Measurements from ENCODE around the gene PI4K2B.
"Not testable (repeated sequence)": the region's sequence is repeated elsewhere in the genome, so short reads cannot be mapped to it uniquely, and the experiment has no call there.

Gene PI4K2B

DNA sequence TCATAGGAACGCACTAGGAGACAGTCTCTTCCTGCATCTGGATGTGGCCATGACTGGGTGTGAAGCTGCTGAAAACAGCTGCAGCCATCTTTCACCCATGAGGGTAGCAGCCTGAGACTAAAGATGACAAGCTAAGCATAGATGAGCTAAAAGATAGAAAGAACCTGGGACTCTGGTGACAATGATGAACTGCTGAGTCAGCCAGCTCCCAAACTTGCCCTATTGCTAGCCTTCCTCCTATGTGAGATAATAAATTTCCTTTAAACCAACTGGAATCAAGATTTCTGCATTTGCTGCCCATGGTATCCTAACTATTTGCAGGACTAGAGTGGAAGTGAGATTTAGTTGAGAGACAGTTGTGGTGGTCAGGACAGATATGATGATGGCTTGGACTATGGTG is 21.0 kb upstream of the PI4K2B start:
- no peak for TF ChIP-seq EZH2phosphoT487 (IDR thresholded peaks at IDR 0.05; ENCODE audit: borderline replicate concordance, low read length)
- TF ChIP-seq, protein P1, sequence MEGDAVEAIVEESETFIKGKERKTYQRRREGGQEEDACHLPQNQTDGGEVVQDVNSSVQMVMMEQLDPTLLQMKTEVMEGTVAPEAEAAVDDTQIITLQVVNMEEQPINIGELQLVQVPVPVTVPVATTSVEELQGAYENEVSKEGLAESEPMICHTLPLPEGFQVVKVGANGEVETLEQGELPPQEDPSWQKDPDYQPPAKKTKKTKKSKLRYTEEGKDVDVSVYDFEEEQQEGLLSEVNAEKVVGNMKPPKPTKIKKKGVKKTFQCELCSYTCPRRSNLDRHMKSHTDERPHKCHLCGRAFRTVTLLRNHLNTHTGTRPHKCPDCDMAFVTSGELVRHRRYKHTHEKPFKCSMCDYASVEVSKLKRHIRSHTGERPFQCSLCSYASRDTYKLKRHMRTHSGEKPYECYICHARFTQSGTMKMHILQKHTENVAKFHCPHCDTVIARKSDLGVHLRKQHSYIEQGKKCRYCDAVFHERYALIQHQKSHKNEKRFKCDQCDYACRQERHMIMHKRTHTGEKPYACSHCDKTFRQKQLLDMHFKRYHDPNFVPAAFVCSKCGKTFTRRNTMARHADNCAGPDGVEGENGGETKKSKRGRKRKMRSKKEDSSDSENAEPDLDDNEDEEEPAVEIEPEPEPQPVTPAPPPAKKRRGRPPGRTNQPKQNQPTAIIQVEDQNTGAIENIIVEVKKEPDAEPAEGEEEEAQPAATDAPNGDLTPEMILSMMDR (IDR thresholded peaks at IDR 0.05; ENCODE audit: low read depth, low read length, poor library complexity, severe bottlenecking) = no peak

DNA sequence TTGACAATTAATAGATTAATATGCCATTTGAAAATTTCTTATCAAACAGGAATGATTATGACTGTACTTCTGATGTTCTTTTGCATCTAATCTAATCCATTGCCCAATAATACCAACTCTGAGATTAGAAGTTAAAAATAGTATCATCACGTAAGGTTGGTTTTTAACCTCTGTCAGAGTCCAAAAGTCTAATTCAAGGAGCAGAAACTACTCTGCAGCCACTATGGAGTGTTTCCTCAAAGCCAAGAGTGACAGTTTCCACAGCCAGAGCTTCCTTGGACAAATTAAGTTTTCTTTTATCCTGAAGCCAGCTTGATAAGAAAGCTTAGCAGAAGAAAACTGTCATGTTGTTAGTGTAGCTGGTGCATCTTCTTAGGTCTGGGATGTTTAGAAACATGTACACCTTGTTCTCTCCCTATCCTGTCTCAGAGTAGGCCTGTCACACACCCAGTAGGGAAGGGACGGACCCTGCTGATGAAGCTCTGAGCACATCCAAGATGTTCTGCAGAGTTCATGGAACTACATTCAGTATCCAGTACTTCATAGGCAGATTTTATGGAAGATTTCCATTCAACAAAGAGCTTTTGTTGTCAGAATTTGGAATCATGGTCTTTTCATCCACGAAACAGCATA is 20.4 kb upstream of the PI4K2B start:
- no peaks in the 10 kb centered on the region for H3F3A ChIP-seq (ENCODE audit: control insufficient read depth, insufficient read depth)
- no peak overlapping the region for H3K27ac ChIP-seq (ENCODE audit: low read depth, low read length)
- TF ChIP-seq, protein P1 (IDR thresholded peaks at IDR 0.05; ENCODE audit: low read depth, low read length, poor library complexity, severe bottlenecking) = no peak
- TF ChIP-seq EZH2phosphoT487 (IDR thresholded peaks at IDR 0.05; ENCODE audit: borderline replicate concordance, low read length) = no peak

More for the DNA sequence above, 21.0 kb upstream of the PI4K2B start:
- H3K9me3 ChIP-seq (ENCODE audit: control insufficient read depth, insufficient read depth, low read length) = no peaks in the 10 kb centered on the region
- H3K9me2 ChIP-seq (replicated peaks; ENCODE audit: control insufficient read depth, low read length) = no peaks in the 10 kb centered on the region
- no peaks in the 10 kb centered on the region for H3K4me1 ChIP-seq (ENCODE audit: control insufficient read depth, low read length)
- H3K27me3 ChIP-seq (ENCODE audit: control insufficient read depth, low read length) = no peaks in the 10 kb centered on the region
- no peaks in the 10 kb centered on the region for H4K20me1 ChIP-seq (ENCODE audit: control insufficient read depth, insufficient read depth, low read depth, low read length)
- H3K27ac ChIP-seq (ENCODE audit: low read depth, low read length) = no peak overlapping the region
- H3K4me2 ChIP-seq (ENCODE audit: low read length) = no peak overlapping the region
- no peaks in the 10 kb centered on the region for H3K79me2 ChIP-seq (ENCODE audit: control insufficient read depth, low read length)
- H3F3A ChIP-seq (ENCODE audit: control insufficient read depth, insufficient read depth) = no peaks in the 10 kb centered on the region
- H3K4me3 ChIP-seq (ENCODE audit: low read length) = no peak overlapping the region
- H3K36me3 ChIP-seq (ENCODE audit: control insufficient read depth, low read length) = no peaks in the 10 kb centered on the region

DNA sequence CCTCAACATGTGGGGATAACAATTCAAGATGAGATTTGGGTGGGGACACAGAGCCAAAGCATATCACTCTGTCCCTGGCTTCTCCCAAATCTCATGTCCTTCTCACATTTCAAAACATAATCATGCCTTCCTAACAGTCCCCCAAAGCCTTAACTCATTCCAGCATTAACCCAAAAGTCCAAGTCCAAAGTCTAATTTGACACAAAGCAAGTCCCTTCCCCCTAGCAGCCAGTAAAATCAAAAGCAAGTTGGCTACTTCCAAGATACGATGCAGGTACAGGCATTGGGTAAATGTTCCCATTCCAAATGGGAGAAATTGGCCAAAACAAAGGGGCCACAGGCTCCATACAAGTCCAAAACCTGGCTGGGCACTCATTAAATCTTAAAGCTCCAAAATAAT is 19.1 kb upstream of the PI4K2B start:
- not testable (repeated sequence) for H3F3A ChIP-seq (ENCODE audit: control insufficient read depth, insufficient read depth); H3K9me3 ChIP-seq (ENCODE audit: control insufficient read depth, insufficient read depth, low read length); H3K27me3 ChIP-seq (ENCODE audit: control insufficient read depth, low read length); H3K27ac ChIP-seq (ENCODE audit: low read depth, low read length); H4K20me1 ChIP-seq (ENCODE audit: control insufficient read depth, insufficient read depth, low read depth, low read length); H3K9me2 ChIP-seq (replicated peaks; ENCODE audit: control insufficient read depth, low read length); H3K79me2 ChIP-seq (ENCODE audit: control insufficient read depth, low read length); H3K4me1 ChIP-seq (ENCODE audit: control insufficient read depth, low read length); H3K36me3 ChIP-seq (ENCODE audit: control insufficient read depth, low read length); H3K4me3 ChIP-seq (ENCODE audit: low read length); H3K4me2 ChIP-seq (ENCODE audit: low read length)

More for the DNA sequence above, 20.4 kb upstream of the PI4K2B start:
- Histone ChIP-seq H3K4me1 (ENCODE audit: control insufficient read depth, low read length) (no peaks in the 10 kb centered on the region), H3K79me2 (ENCODE audit: control insufficient read depth, low read length) (no peaks in the 10 kb centered on the region), H3K27me3 (ENCODE audit: control insufficient read depth, low read length) (no peaks in the 10 kb centered on the region), H3K4me2 (ENCODE audit: low read length) (no peak overlapping the region), H3K36me3 (ENCODE audit: control insufficient read depth, low read length) (no peaks in the 10 kb centered on the region), H4K20me1 (ENCODE audit: control insufficient read depth, insufficient read depth, low read depth, low read length) (no peaks in the 10 kb centered on the region), H3K9me2 (replicated peaks; ENCODE audit: control insufficient read depth, low read length) (no peaks in the 10 kb centered on the region), H3K9me3 (ENCODE audit: control insufficient read depth, insufficient read depth, low read length) (no peaks in the 10 kb centered on the region), H3K4me3 (ENCODE audit: low read length) (no peak overlapping the region)

DNA sequence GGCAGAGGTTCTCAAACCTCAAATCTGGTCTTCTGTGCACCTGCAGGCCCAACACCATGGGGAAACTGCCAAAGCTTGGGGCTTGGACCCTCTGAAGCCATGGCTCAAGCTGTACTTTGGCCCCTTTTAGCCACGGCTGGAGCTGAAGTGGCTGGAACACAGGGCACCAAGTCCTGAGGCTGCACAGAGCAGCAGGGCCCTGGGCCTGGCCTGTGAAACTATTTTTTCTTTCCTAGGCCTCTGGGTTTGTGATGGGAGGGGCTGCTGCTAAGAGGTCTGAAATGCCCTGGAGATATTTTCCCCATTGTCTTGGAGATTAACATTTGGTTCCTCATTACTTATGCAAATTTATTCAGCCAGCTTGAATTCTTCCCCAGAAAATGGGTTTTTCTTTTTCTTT is 18.3 kb upstream of the PI4K2B start:
- H3K4me2 ChIP-seq (ENCODE audit: low read length) = no peak overlapping the region
- H3K27ac ChIP-seq (ENCODE audit: low read depth, low read length) = no peak overlapping the region
- no peaks in the 10 kb centered on the region for H3F3A ChIP-seq (ENCODE audit: control insufficient read depth, insufficient read depth)
- H3K9me3 ChIP-seq (ENCODE audit: control insufficient read depth, insufficient read depth, low read length) = no peaks in the 10 kb centered on the region
- no peak for TF ChIP-seq EZH2phosphoT487 (IDR thresholded peaks at IDR 0.05; ENCODE audit: borderline replicate concordance, low read length)
- TF ChIP-seq, protein P1 (IDR thresholded peaks at IDR 0.05; ENCODE audit: low read depth, low read length, poor library complexity, severe bottlenecking) = no peak
- H3K4me1 ChIP-seq (ENCODE audit: control insufficient read depth, low read length) = no peaks in the 10 kb centered on the region
- H3K36me3 ChIP-seq (ENCODE audit: control insufficient read depth, low read length) = no peaks in the 10 kb centered on the region
- no peak overlapping the region for H3K4me3 ChIP-seq (ENCODE audit: low read length)
- no peaks in the 10 kb centered on the region for H3K27me3 ChIP-seq (ENCODE audit: control insufficient read depth, low read length)
- H4K20me1 ChIP-seq (ENCODE audit: control insufficient read depth, insufficient read depth, low read depth, low read length) = no peaks in the 10 kb centered on the region
- no peaks in the 10 kb centered on the region for H3K79me2 ChIP-seq (ENCODE audit: control insufficient read depth, low read length)
- no peaks in the 10 kb centered on the region for H3K9me2 ChIP-seq (replicated peaks; ENCODE audit: control insufficient read depth, low read length)

Data from DOHH2 (cell line).